Mucosa of descending colon (tissue), 3 donors: ENCODE measurements around the gene DDHD1. TPM values are rescaled to one million over a fixed set of nuclear protein-coding genes. Genes with fewer than 3 reads are reported as not detected.
A peak's percentile ranks its signal among the peaks of the same experiment; 100 is the strongest.
"Not testable (repeated sequence)": the region's sequence is repeated elsewhere in the genome, so short reads cannot be mapped to it uniquely, and the experiment has no call there.

ENCODE experiments used
- ATAC-seq: fragments of 200-7000 bp; cut with Tn5 transposase; one replicate; pipeline ENCODE4 v1.9.1; 2020; ENCODE audit warnings: mild to moderate bottlenecking, moderate library complexity
- DNase-seq, 3 donors: peaks; one replicate each; pipeline ENCODE4 v3.0.0-alpha.2; 2020
- H3K36me3 ChIP-seq: fragments of 200-600 bp; one replicate; pipeline ENCODE4 v1.8.0; 2021; ENCODE audit warnings: low read depth, mild to moderate bottlenecking
- H3K4me1 ChIP-seq: fragments of 200-600 bp; one replicate; pipeline ENCODE4 v1.8.0; 2021; ENCODE audit warnings: low read depth, mild to moderate bottlenecking
- H3K4me3 ChIP-seq: fragments of 200-600 bp; one replicate; pipeline ENCODE4 v1.8.0; 2021; ENCODE audit warnings: mild to moderate bottlenecking
- H3K9me3 ChIP-seq: fragments of 200-600 bp; one replicate; pipeline ENCODE4 v1.8.0; 2021; ENCODE audit warnings: mild to moderate bottlenecking
- intact Hi-C, 2 donors: fragments of 100-400 bp; cut with DNase I in 1 of 2; cut with micrococcal nuclease in 1 of 2; formaldehyde crosslinking; loops; one replicate each; pipeline versions ENCODE4 v1.11.0 to v1.11.1; 2022; cut with DNase I, micrococcal nuclease
- total RNA-seq, 3 donors: library from RNA; stranded (reverse); fragmentation: NEBNext Ultra II Directional in 2 of 3; extraction: Animal tissue kit (Norgen Biotek cat#: 25700) in 2 of 3; gene quantifications; one replicate each; pipeline versions ENCODE4 v1.2.1 to v1.2.4, GENCODE V29; 2021 to 2023
- TF ChIP-seq, protein P1 (sequence below): fragments of 200-600 bp; IDR thresholded peaks from one replicate; pipeline ENCODE4 v1.8.0; 2022; ENCODE audit warnings: antibody characterized with exemption, mild to moderate bottlenecking
- donor health status: DM: no; HTN: no; CAD: no; lungs with moderate emphysema.
- donor health status: DM: no; HTN: no; CAD: no.
- donor health status: DM: no; HTN: yes; CAD: no.

DDHD1 gene
- total RNA-seq, 3 donors from 2014 or later, result 7.7 to 15.7 (median 8.2) TPM

DNA sequence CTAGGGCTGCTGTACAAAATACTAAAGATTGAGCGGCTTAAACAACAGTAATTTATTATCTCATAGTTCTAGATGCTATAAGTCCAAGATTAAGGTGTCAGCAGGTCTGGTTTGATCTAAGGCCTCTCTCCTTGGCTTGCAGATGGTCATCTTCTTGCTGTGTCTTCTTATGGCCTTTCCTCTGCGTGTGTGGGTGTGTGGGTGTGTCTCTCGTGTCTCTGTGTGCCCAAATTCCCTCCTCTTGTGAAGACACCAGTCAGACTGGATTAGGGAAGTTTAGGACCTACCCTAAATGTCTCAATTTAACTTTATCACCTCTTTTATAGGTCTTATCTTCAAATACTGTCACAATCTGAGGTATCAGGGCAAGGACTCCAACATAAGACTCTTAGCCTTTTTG, 28.3 kb downstream of the DDHD1 start:
- Histone ChIP-seq H3K4me1 (peaks cover 2% of the 10 kb centered on the region), H3K36me3 (no peaks in the 10 kb centered on the region), H3K9me3 (no peaks in the 10 kb centered on the region), H3K4me3 (no peak overlapping the region)
- ATAC-seq, result no peak
- TF ChIP-seq, protein P1, sequence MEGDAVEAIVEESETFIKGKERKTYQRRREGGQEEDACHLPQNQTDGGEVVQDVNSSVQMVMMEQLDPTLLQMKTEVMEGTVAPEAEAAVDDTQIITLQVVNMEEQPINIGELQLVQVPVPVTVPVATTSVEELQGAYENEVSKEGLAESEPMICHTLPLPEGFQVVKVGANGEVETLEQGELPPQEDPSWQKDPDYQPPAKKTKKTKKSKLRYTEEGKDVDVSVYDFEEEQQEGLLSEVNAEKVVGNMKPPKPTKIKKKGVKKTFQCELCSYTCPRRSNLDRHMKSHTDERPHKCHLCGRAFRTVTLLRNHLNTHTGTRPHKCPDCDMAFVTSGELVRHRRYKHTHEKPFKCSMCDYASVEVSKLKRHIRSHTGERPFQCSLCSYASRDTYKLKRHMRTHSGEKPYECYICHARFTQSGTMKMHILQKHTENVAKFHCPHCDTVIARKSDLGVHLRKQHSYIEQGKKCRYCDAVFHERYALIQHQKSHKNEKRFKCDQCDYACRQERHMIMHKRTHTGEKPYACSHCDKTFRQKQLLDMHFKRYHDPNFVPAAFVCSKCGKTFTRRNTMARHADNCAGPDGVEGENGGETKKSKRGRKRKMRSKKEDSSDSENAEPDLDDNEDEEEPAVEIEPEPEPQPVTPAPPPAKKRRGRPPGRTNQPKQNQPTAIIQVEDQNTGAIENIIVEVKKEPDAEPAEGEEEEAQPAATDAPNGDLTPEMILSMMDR, result no peak
- no peak for DNase-seq
- intact Hi-C loops, result no loop called here

DNA sequence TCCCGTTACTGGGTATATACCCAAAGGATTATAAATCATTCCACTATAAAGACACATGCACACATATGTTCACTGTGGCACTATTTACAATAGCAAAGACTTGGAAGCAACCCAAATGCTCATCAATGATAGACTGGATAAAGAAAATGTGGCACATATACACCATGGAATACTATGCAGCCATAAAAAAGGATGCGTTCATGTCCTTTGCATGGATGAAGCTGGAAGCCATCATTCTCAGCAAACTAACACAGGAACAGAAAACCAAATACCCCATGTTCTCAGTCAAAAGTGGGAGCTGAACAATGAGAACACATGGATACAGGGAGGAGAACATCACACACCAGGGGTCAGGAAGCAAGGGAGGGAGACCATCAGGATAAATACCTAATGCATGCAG, 31.7 kb downstream of the DDHD1 start:
- H3K9me3 ChIP-seq, intact Hi-C loops, DNase-seq, ATAC-seq, H3K36me3 ChIP-seq, H3K4me1 ChIP-seq, H3K4me3 ChIP-seq: not testable (repeated sequence)

DNA sequence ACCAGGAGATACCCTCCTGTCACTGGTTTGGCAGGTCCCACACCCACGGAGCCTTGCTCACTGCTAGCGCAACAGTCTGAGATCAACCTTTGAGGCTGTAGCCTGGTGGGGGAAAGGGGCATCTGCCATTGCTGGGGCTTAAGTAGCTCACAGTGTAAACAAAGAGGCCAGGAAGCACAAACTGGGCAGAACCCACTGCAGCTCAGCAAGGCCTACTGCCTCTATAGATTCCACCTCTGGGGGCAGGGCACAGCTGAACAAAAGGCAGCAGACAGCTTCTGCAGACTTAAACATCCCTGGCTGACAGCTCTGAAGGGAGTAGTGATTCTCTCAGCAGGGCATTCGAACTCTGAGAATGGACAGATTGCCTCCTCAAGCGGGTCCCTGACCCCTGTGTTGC, 35.6 kb downstream of the DDHD1 start:
- H3K36me3 ChIP-seq, H3K9me3 ChIP-seq, DNase-seq, H3K4me1 ChIP-seq, intact Hi-C loops, H3K4me3 ChIP-seq, ATAC-seq: not testable (repeated sequence)

DNA sequence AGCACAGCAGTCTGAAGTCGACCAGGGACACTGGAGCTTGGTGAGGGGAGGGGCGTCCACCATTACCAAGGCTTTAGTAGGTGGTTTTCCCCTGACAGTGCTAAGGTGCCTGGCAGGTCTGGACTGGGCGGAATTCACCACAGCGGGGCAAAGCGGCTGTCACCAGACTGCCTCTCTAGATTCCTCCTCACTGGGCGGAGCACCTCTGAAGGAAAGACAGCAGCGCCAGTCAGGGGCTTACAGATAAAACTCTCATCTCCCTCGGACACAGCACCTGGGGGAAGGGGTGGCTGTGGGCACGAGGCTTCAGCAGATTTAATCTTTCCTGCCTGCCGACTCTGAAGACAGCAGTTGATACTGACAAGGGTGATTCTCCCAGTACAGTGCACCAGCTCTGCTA, 39.1 kb downstream of the DDHD1 start:
- Histone ChIP-seq H3K9me3 (no peaks in the 10 kb centered on the region), H3K4me3 (no peak overlapping the region), H3K36me3 (no peaks in the 10 kb centered on the region), H3K4me1 (no peaks in the 10 kb centered on the region)
- TF ChIP-seq, protein P1, result no peak
- DNase-seq (no peak), ATAC-seq (no peak)
- intact Hi-C loops, result no loop called here

DNA sequence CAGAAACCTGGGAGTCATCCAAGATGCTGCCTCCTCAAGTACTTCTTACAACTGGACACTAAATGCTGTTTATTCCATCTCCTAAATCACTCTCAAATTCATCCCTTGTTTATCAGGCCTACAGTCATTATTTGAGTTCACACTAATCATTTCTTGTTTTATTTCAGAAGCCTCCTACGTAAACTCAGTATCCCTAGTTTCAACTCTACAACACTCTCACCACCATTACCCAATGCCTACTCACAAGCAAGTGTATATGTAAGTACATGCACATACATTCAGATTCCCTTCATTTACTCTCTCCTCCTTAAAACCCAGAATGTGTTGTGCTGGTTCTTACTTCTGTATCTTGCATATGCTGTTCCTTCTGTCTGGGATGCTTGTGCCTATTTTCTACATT, 43.0 kb downstream of the DDHD1 start:
- H3K4me3 ChIP-seq, result no peak overlapping the region
- H3K36me3 ChIP-seq, result no peaks in the 10 kb centered on the region
- ATAC-seq (no peak), DNase-seq (no peak)
- H3K4me1 ChIP-seq, result no peaks in the 10 kb centered on the region
- peaks cover 7% of the 10 kb centered on the region for H3K9me3 ChIP-seq
- intact Hi-C loops, result no loop called here
- TF ChIP-seq, protein P1, result no peak

DNA sequence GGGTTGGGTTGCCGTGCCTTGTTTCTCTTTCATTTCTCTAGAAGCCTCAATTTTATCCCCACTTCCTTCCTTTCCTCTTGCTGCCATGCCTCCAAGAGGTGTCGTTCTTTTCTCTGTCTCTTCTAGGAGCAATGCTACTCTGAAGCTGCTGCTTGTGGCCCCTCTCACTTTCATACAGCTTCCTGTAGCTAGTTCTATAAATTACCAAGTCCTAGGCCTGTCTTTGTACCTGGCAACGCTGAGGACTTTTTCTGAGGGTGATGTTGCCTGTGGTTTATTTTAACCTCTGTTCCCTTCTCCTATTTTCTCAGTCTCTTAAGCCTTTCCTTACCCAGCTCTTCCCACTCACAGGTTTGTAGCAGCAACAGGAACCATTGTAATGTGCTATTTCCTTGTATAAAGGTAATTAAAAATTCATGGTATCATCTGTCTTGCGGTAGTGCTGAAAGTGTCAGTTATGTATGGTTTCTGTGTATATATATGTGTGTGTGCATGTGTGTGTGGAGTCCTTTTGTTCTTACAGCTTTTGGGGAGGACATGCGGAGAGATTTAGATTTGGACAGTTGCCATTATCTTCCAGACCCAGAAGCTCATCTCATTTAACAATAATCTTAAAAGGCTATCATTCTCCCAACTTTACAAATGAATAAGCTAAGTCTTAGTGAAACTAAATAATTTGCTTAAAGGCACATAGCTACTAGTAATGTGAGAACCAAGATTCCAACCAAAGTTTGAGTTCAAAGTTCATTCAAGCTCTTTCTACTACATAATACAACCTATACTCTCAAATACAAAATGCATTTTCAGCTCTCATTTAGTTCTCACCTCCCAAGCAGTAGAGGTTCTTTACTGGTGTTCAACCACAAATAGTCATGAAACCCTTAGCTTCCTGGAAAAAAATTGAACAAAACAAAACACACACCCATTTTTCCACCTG, 43.8 kb downstream of the DDHD1 start:
- peak; percentile 73 for ATAC-seq
- no peaks in the 10 kb centered on the region for H3K36me3 ChIP-seq
- H3K4me1 ChIP-seq, result no peaks in the 10 kb centered on the region
- peaks cover 7% of the 10 kb centered on the region for H3K9me3 ChIP-seq
- peak in 1 of 3 donors; percentile 51 for DNase-seq
- TF ChIP-seq, protein P1, result no peak
- intact Hi-C loops, result no loop called here
- no peak overlapping the region for H3K4me3 ChIP-seq
